HEK293 (cell line): ENCODE results near the gene NUP62.

Experiments used
- EGR2 ChIP-seq: fragments of 450-650 bp; formaldehyde crosslinking; IDR thresholded peaks from 2 replicates; pipeline ENCODE4 v1.5.1; 2016; ENCODE audit warnings: low read depth, missing biosample characterization, missing genetic modification characterization
- FEZF1 ChIP-seq: fragments of 450-650 bp; formaldehyde crosslinking; IDR thresholded peaks from 2 replicates; pipeline ENCODE4 v1.5.1; 2016; ENCODE audit warnings: missing biosample characterization, missing genetic modification characterization
- IKZF3 ChIP-seq: fragments of 450-650 bp; IDR thresholded peaks from 2 replicates; pipeline ENCODE4 v1.5.0; 2018; ENCODE audit warnings: missing biosample characterization, mild to moderate bottlenecking, missing genetic modification characterization, moderate library complexity
- OSR2 ChIP-seq: fragments of 450-650 bp; formaldehyde crosslinking; IDR thresholded peaks from 2 replicates; pipeline ENCODE4 v1.5.1; 2016; ENCODE audit warnings: missing biosample characterization, missing genetic modification characterization
- OVOL3 ChIP-seq: fragments of 450-650 bp; formaldehyde crosslinking; IDR thresholded peaks from 2 replicates; pipeline ENCODE4 v1.5.1; 2016; ENCODE audit warnings: missing biosample characterization, missing genetic modification characterization
- SP3 ChIP-seq: fragments of 450-650 bp; formaldehyde crosslinking; IDR thresholded peaks from 2 replicates; pipeline ENCODE4 v1.5.1; 2016; ENCODE audit warnings: missing biosample characterization, missing genetic modification characterization
- SP7 ChIP-seq: fragments of 450-650 bp; formaldehyde crosslinking; IDR thresholded peaks from 2 replicates; pipeline ENCODE4 v1.5.1; 2016; ENCODE audit warnings: missing biosample characterization, missing genetic modification characterization
- TRIM28 ChIP-seq: IDR thresholded peaks from 2 replicates; pipeline ENCODE4 v1.6.1; 2011; ENCODE audit warnings: low read length, control low read depth, borderline replicate concordance
- ZFP3 ChIP-seq: fragments of 450-650 bp; formaldehyde crosslinking; IDR thresholded peaks from 2 replicates; pipeline ENCODE4 v1.5.1; 2016; ENCODE audit warnings: low read depth, missing biosample characterization, missing genetic modification characterization
- ZNF146 ChIP-seq: fragments of 450-650 bp; formaldehyde crosslinking; IDR thresholded peaks from 2 replicates; pipeline ENCODE4 v1.5.1; 2016; ENCODE audit warnings: missing biosample characterization, missing genetic modification characterization
- ZNF155 ChIP-seq: fragments of 450-650 bp; formaldehyde crosslinking; IDR thresholded peaks from 2 replicates; pipeline ENCODE4 v1.5.1; 2016; ENCODE audit warnings: missing biosample characterization, missing genetic modification characterization
- ZNF157 ChIP-seq: fragments of 450-650 bp; formaldehyde crosslinking; IDR thresholded peaks from 2 replicates; pipeline ENCODE4 v1.5.1; 2016; ENCODE audit warnings: missing biosample characterization, missing genetic modification characterization
- ZNF24 ChIP-seq: fragments of 450-650 bp; formaldehyde crosslinking; IDR thresholded peaks from 2 replicates; pipeline ENCODE4 v1.5.1; 2016; ENCODE audit warnings: missing biosample characterization, missing genetic modification characterization
- ZNF248 ChIP-seq: fragments of 450-650 bp; formaldehyde crosslinking; IDR thresholded peaks from 2 replicates; pipeline ENCODE4 v1.5.1; 2017; ENCODE audit warnings: missing biosample characterization, missing genetic modification characterization
- ZNF391 ChIP-seq: fragments of 450-650 bp; formaldehyde crosslinking; IDR thresholded peaks from 2 replicates; pipeline ENCODE4 v1.5.1; 2016; ENCODE audit warnings: low read depth, missing biosample characterization, missing genetic modification characterization, borderline replicate concordance
- ZNF416 ChIP-seq: fragments of 450-650 bp; formaldehyde crosslinking; IDR thresholded peaks from 2 replicates; pipeline ENCODE4 v1.5.1; 2016; ENCODE audit warnings: missing biosample characterization, missing genetic modification characterization
- ZNF423 ChIP-seq: fragments of 450-650 bp; formaldehyde crosslinking; IDR thresholded peaks from 2 replicates; pipeline ENCODE4 v1.5.1; 2016; ENCODE audit warnings: missing biosample characterization, missing genetic modification characterization
- ZNF561 ChIP-seq: fragments of 450-650 bp; IDR thresholded peaks from 2 replicates; pipeline ENCODE4 v1.5.1; 2018; ENCODE audit warnings: missing biosample characterization, missing genetic modification characterization, borderline replicate concordance
- ZNF585B ChIP-seq: fragments of 450-650 bp; formaldehyde crosslinking; IDR thresholded peaks from 2 replicates; pipeline ENCODE4 v1.5.1; 2016; ENCODE audit warnings: missing biosample characterization, missing genetic modification characterization
- ZNF660 ChIP-seq: fragments of 450-650 bp; IDR thresholded peaks from 2 replicates; pipeline ENCODE4 v1.5.1; 2018; ENCODE audit warnings: missing biosample characterization, mild to moderate bottlenecking, missing genetic modification characterization
- ZNF792 ChIP-seq: fragments of 450-650 bp; formaldehyde crosslinking; IDR thresholded peaks from 2 replicates; pipeline ENCODE4 v1.5.1; 2016; ENCODE audit warnings: missing biosample characterization, missing genetic modification characterization
- ZNF830 ChIP-seq: fragments of 450-650 bp; IDR thresholded peaks from 2 replicates; pipeline ENCODE4 v1.5.0; 2018; ENCODE audit warnings: missing biosample characterization, missing genetic modification characterization, low read depth, mild to moderate bottlenecking, moderate library complexity
- ZSCAN30 ChIP-seq: fragments of 450-650 bp; IDR thresholded peaks from 2 replicates; pipeline ENCODE4 v1.5.1; 2018; ENCODE audit warnings: missing biosample characterization, mild to moderate bottlenecking, missing genetic modification characterization, moderate library complexity
- TF ChIP-seq, protein P1 (sequence below): fragments of 450-650 bp; formaldehyde crosslinking; IDR thresholded peaks from 2 replicates; pipeline ENCODE4 v1.5.1; 2016; ENCODE audit warnings: missing biosample characterization, missing genetic modification characterization
- TF ChIP-seq, protein P2 (sequence below): fragments of 450-650 bp; formaldehyde crosslinking; conservative IDR thresholded peaks from 2 replicates; pipeline ENCODE4 v1.5.1; 2016; ENCODE audit warnings: low read depth, missing biosample characterization, missing genetic modification characterization
- TF ChIP-seq, protein P3 (sequence below): fragments of 450-650 bp; formaldehyde crosslinking; IDR thresholded peaks from 2 replicates; pipeline ENCODE4 v1.5.1; 2016; ENCODE audit warnings: missing biosample characterization, missing genetic modification characterization
- TF ChIP-seq, protein P4 (sequence below): fragments of 450-650 bp; formaldehyde crosslinking; IDR thresholded peaks from 2 replicates; pipeline ENCODE4 v1.5.1; 2016; ENCODE audit warnings: missing biosample characterization, missing genetic modification characterization
- TF ChIP-seq, protein P5 (sequence below): sonication (generic); formaldehyde crosslinking; IDR thresholded peaks from 2 replicates; pipeline ENCODE4 v1.8.1; 2022; ENCODE audit warnings: mild to moderate bottlenecking, moderate library complexity, missing genetic modification reagents
- TF ChIP-seq, protein P6 (sequence below): fragments of 450-650 bp; formaldehyde crosslinking; IDR thresholded peaks from 2 replicates; pipeline ENCODE4 v1.5.1; 2016; ENCODE audit warnings: missing biosample characterization, missing genetic modification characterization

The NUP62 gene

DNA sequence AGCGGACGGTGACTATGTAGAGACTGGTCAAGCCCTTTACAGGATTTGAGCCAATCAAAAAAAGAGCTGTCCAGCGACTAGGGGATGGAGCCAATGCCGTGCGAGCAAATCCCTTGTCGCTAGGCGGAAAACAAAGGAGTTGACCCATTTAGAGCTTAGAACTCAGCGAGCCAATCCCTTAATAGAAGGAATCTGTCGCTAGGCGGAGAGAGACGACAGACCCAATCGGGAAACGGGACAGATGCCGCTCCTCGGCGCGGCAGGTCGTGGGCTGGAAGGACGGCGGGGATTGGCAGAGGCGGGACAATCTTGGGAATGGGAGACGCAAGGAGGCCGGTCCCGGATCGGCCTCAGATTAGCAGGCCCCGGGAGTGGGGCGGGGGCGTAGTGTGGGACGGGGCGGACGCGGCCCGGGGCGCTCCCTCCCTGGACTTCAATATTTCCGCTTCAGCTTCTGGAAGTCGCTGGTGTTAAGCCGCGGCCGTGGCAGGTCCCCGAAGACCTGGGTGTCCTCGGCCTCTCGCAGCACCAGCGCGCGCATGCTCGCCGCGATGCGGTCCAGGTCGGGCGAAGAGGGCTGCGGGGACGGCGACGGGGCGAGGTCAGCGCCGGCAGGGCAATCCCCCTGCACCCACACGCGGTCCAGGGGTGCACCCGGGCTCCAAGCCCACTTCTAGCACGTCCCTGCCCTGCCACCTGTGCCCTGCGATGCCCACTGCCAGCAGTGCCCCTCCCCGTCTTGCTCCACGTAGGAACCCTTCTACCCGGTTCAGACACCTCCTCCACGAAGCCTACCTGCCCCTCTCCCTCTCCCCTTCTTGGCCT is 59.6 kb downstream of the NUP62 start (continued):
- TF ChIP-seq ZNF155 (tag by site-specific recombination) (no peak), IKZF3 (peak; percentile 98), SP7 (tag by site-specific recombination) (peak; percentile 53), TRIM28 (no peak), ZNF585B (tag by site-specific recombination) (no peak), ZNF830 (no peak), SP3 (tag by site-specific recombination) (peak; percentile 85), EGR2 (tag by site-specific recombination) (peak; percentile 87), ZNF423 (no peak), ZNF24 (tag by site-specific recombination) (0 out of 2 replicates have a peak, but pooled peaks have one; percentile 21), ZNF561 (peak; percentile 45; the same call in 1 of the 2 replicates), ZNF248 (tag by site-specific recombination) (no peak), ZNF157 (no peak), ZSCAN30 (tag by site-specific recombination) (0 out of 2 replicates have a peak, but pooled peaks have one; percentile 36), OVOL3 (tag by site-specific recombination) (0 out of 2 replicates have a peak, but pooled peaks have one; percentile 27), ZNF416 (no peak), ZNF660 (tag by site-specific recombination) (peak; percentile 48; the same call in 1 of the 2 replicates), FEZF1 (no peak), ZNF792 (tag by site-specific recombination) (0 out of 2 replicates have a peak, but pooled peaks have one; percentile 72), ZNF146 (tag by site-specific recombination) (no peak), ZFP3 (tag by site-specific recombination) (no peak), OSR2 (tag by site-specific recombination) (no peak), ZNF391 (tag by site-specific recombination) (peak; percentile 24; the same call in 1 of the 2 replicates)
- TF ChIP-seq, protein P1, sequence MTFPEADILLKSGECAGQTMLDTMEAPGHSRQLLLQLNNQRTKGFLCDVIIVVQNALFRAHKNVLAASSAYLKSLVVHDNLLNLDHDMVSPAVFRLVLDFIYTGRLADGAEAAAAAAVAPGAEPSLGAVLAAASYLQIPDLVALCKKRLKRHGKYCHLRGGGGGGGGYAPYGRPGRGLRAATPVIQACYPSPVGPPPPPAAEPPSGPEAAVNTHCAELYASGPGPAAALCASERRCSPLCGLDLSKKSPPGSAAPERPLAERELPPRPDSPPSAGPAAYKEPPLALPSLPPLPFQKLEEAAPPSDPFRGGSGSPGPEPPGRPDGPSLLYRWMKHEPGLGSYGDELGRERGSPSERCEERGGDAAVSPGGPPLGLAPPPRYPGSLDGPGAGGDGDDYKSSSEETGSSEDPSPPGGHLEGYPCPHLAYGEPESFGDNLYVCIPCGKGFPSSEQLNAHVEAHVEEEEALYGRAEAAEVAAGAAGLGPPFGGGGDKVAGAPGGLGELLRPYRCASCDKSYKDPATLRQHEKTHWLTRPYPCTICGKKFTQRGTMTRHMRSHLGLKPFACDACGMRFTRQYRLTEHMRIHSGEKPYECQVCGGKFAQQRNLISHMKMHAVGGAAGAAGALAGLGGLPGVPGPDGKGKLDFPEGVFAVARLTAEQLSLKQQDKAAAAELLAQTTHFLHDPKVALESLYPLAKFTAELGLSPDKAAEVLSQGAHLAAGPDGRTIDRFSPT (tag by site-specific recombination): peak; percentile 87
- TF ChIP-seq, protein P2, sequence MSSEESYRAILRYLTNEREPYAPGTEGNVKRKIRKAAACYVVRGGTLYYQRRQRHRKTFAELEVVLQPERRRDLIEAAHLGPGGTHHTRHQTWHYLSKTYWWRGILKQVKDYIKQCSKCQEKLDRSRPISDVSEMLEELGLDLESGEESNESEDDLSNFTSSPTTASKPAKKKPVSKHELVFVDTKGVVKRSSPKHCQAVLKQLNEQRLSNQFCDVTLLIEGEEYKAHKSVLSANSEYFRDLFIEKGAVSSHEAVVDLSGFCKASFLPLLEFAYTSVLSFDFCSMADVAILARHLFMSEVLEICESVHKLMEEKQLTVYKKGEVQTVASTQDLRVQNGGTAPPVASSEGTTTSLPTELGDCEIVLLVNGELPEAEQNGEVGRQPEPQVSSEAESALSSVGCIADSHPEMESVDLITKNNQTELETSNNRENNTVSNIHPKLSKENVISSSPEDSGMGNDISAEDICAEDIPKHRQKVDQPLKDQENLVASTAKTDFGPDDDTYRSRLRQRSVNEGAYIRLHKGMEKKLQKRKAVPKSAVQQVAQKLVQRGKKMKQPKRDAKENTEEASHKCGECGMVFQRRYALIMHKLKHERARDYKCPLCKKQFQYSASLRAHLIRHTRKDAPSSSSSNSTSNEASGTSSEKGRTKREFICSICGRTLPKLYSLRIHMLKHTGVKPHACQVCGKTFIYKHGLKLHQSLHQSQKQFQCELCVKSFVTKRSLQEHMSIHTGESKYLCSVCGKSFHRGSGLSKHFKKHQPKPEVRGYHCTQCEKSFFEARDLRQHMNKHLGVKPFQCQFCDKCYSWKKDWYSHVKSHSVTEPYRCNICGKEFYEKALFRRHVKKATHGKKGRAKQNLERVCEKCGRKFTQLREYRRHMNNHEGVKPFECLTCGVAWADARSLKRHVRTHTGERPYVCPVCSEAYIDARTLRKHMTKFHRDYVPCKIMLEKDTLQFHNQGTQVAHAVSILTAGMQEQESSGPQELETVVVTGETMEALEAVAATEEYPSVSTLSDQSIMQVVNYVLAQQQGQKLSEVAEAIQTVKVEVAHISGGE (tag by site-specific recombination): peak; percentile 56; the same call in 1 of the 2 replicates
- TF ChIP-seq, protein P3, sequence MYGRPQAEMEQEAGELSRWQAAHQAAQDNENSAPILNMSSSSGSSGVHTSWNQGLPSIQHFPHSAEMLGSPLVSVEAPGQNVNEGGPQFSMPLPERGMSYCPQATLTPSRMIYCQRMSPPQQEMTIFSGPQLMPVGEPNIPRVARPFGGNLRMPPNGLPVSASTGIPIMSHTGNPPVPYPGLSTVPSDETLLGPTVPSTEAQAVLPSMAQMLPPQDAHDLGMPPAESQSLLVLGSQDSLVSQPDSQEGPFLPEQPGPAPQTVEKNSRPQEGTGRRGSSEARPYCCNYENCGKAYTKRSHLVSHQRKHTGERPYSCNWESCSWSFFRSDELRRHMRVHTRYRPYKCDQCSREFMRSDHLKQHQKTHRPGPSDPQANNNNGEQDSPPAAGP (tag by site-specific recombination): no peak; the same call in 1 of the 2 replicates
- TF ChIP-seq, protein P4, sequence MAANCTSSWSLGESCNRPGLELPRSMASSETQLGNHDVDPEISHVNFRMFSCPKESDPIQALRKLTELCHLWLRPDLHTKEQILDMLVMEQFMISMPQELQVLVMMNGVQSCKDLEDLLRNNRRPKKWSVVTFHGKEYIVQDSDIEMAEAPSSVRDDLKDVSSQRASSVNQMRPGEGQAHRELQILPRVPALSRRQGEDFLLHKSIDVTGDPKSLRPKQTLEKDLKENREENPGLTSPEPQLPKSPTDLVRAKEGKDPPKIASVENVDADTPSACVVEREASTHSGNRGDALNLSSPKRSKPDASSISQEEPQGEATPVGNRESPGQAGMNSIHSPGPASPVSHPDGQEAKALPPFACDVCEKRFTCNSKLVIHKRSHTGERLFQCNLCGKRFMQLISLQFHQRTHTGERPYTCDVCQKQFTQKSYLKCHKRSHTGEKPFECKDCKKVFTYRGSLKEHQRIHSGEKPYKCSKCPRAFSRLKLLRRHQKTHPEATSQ (tag by site-specific recombination): 0 out of 2 replicates have a peak, but pooled peaks have one; percentile 38
- TF ChIP-seq, protein P5, sequence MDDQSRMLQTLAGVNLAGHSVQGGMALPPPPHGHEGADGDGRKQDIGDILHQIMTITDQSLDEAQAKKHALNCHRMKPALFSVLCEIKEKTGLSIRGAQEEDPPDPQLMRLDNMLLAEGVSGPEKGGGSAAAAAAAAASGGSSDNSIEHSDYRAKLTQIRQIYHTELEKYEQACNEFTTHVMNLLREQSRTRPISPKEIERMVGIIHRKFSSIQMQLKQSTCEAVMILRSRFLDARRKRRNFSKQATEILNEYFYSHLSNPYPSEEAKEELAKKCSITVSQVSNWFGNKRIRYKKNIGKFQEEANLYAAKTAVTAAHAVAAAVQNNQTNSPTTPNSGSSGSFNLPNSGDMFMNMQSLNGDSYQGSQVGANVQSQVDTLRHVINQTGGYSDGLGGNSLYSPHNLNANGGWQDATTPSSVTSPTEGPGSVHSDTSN (CRISPR knock-in tag): no peak
- TF ChIP-seq, protein P6, sequence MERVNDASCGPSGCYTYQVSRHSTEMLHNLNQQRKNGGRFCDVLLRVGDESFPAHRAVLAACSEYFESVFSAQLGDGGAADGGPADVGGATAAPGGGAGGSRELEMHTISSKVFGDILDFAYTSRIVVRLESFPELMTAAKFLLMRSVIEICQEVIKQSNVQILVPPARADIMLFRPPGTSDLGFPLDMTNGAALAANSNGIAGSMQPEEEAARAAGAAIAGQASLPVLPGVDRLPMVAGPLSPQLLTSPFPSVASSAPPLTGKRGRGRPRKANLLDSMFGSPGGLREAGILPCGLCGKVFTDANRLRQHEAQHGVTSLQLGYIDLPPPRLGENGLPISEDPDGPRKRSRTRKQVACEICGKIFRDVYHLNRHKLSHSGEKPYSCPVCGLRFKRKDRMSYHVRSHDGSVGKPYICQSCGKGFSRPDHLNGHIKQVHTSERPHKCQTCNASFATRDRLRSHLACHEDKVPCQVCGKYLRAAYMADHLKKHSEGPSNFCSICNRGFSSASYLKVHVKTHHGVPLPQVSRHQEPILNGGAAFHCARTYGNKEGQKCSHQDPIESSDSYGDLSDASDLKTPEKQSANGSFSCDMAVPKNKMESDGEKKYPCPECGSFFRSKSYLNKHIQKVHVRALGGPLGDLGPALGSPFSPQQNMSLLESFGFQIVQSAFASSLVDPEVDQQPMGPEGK (tag by site-specific recombination): peak; percentile 69
